BJ (cell line): ENCODE data around the gene CBLN3. TPM values are rescaled to one million over a fixed set of nuclear protein-coding genes. Genes with fewer than 3 reads are reported as not detected.
A peak's percentile ranks its signal among the peaks of the same experiment; 100 is the strongest.
"Not testable (repeated sequence)": the region's sequence is repeated elsewhere in the genome, so short reads cannot be mapped to it uniquely, and the experiment has no call there.

Source experiments
- CTCF ChIA-PET: fragments of 350-600 bp; formaldehyde crosslinking; extraction: SDS; loops from one replicate; lab custom pipeline; 2021; ENCODE audit warnings: antibody characterized with exemption, inconsistent platforms; lab: Yijun Ruan, JAX
- POLR2A ChIA-PET: fragments of 300-600 bp; sonication (Branson Sonifier 250); formaldehyde crosslinking; extraction: SDS; loops from one replicate; lab custom pipeline; 2021; ENCODE audit warnings: antibody characterized with exemption; lab: Charles Lee
- DNase-seq: peaks from one replicate; pipeline ENCODE4 v3.0.0-alpha.2; 2011; ENCODE audit warnings: low read depth
- H3K27me3 ChIP-seq: 2 replicates; pipeline ENCODE4 v1.6.0; 2011; ENCODE audit warnings: low read length; ENCODE audit not compliant: control insufficient read depth, insufficient read depth
- H3K36me3 ChIP-seq: 2 replicates; pipeline ENCODE4 v1.5.1; 2011; ENCODE audit warnings: low read length; ENCODE audit not compliant: control insufficient read depth, insufficient read depth
- H3K4me3 ChIP-seq: 2 replicates; pipeline ENCODE4 v1.5.1; 2011; ENCODE audit warnings: low read depth, mild to moderate bottlenecking, control low read depth, low read length
- CTCF ChIP-seq: IDR thresholded peaks from 2 replicates; pipeline ENCODE4 v1.5.1; 2011; ENCODE audit warnings: low read depth, mild to moderate bottlenecking, control low read depth, inconsistent platforms, low read length, moderate library complexity; ENCODE audit not compliant: insufficient read depth
- polyA plus RNA-seq: library from polyadenylated mRNA; depleted of rRNA; stranded (reverse); fragments of >200 nt; gene quantifications from 2 replicates; pipeline ENCODE4 v1.2.3, GENCODE V29; 2011

CBLN3 gene
- polyA plus RNA-seq, 1 experiment, result 8.6 TPM

- ChIA-PET POLR2A (no interaction called here), CTCF (interaction anchor here (0.7 to 1.1 kb wide), 2 partner anchors 11 to 14 kb away, joined by 3 read pairs; no protein-coding TSS in a partner anchor)
- Histone ChIP-seq H3K36me3 (no peaks in the 10 kb centered on the region), H3K4me3 (no peak overlapping the region), H3K27me3 (no peaks in the 10 kb centered on the region)
- TF ChIP-seq CTCF, result no peak
- DNase-seq, result no peak
Measured at GRCh38 chr14:24458736-24459135, 29.3 kb upstream of the CBLN3 start.

DNA sequence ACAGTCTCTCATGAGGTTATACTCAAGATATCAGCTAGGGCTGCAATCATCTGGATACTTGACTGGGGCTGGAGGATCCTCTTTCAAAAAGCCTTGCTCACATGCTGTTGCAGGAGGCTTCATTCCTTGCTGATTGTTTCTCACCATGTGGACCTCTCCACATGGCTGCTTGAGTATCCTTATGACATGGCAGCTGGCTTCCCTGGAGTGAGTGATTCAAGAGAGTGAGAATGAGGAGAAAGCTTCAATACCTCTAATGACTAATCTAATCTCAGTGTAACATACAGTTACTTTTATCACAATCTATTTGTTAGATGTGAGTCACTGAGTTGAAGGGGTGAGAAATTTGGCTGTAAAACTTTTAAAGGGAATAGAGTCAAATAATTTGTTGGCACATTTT lies 27.5 kb upstream of the CBLN3 start:
- ChIA-PET CTCF (interaction anchor here (0.8 kb wide), 1 partner anchor 25 kb away, joined by 4 read pairs; no protein-coding TSS in a partner anchor), POLR2A (no interaction called here)
- Histone ChIP-seq H3K27me3 (no peaks in the 10 kb centered on the region), H3K36me3 (no peaks in the 10 kb centered on the region), H3K4me3 (no peak overlapping the region)
- no peak for TF ChIP-seq CTCF
- no peak for DNase-seq

DNA sequence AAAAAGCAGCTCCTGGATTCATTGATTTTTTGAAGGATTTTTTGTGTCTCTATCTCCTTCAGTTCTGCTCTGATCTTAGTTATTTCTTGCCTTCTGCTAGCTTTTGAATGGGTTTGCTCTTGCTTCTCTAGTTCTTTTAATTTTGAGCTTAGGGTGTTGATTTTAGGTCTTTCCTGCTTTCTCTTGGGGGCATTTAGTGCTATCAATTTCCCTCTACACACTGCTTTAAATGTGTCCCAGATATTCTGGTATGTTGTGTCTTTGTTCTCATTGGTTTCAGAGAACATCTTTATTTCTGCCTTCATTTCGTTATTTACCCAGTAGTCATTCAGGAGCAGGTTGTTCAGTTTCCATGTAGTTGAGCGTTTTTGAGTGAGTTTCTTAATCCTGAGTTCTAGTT lies 21.4 kb upstream of the CBLN3 start:
- CTCF ChIA-PET, DNase-seq, POLR2A ChIA-PET, H3K27me3 ChIP-seq, H3K4me3 ChIP-seq, H3K36me3 ChIP-seq: not testable (repeated sequence)

DNA sequence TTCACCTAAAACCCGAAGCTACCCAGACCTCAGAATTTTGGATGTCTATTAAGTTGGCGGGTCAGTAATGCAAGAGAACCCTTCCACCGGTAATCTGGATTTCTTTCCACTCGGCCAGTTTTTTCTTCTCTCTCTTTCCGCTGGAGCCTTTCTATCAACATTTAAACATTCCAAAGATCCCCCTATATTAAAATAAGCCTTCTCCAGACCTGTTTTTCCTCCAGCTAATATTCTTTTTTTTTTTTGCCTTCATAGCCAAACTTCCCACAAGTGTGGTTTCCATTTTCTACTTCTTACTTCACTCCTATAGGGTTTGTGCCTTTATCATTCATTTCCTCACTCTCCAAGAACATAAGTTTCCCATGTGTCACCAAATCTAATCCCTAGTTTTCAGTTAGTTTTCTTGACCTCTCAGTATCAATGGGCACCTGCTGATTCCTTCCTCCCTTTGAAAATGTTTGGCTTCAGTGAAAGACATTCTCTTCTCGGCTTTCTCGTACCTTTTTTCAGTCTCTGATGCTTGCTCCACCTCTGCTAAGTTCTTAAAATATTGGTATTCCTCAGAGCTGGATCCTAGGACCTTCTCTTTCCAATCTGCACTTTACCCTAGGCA lies 13.7 kb upstream of the CBLN3 start:
- peak overlapping the region; percentile 60 for H3K4me3 ChIP-seq
- peaks cover 18% of the 10 kb centered on the region for H3K36me3 ChIP-seq
- DNase-seq, result no peak
- ChIA-PET CTCF (interaction anchor here (0.6 to 1.5 kb wide), 4 partner anchors 39 to 1142 kb away, joined by 3 to 5 read pairs (median 3); no protein-coding TSS in a partner anchor), POLR2A (no interaction called here)
- H3K27me3 ChIP-seq, result no peaks in the 10 kb centered on the region
- no peak for TF ChIP-seq CTCF

DNA sequence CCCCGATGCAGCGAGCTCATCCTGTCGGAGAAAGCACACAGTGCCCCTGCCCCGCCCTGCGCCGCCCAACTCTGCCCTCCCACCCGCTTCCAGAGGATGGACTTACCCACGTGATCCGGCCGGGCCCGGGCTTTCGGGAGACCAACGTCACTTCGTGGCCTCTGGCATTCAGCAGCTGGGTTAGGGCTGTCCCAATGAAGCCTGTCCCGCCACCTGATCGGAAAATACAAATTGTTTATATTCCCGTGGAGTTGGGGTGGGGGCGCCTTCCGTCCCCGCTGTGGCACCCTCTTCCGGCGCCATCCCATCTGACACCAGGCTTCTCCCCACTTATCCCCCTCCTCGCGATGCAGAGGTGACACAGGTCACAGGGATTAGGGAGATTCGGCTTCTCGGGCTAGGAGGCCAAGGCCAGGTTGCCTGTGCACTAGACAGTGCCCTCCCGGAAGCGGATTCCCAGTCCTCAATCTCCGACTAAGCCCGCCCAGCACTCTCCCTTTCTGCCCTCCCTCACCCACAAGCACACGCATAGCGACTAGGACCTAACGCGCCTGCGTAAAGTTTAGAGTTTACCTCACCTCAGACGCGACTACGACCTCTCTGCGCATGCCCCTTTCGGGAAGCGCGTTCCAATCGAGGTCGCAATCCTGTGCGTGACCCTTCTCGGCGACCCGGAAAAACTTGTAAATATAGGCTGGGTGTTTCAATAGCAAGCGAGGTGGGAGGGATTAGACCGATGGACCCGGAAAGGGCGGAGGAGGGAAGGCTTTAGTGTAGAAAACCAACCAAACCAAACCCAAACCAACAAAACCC lies 13.0 kb upstream of the CBLN3 start, which contains the start of gene SDR39U1:
Gene SDR39U1 (minus strand): TSS at position 537 of the 813 bp plus-strand sequence. CDS start 7 bp downstream, at position 530.
- DNase-seq, result peak; percentile 98
- ChIA-PET CTCF (interaction anchor here (0.6 to 3.6 kb wide), 13 partner anchors 9 to 1141 kb away, joined by 3 to 42 read pairs (median 4); partner anchors contain the start of genes ADCY4, CBLN3, CIDEB and IRF9), POLR2A (interaction anchor here (0.6 to 1.2 kb wide), 4 partner anchors 10 to 227 kb away, joined by 3 to 8 read pairs (median 6); partner anchors contain the start of gene MDP1)
- TF ChIP-seq CTCF, result no peak
- Histone ChIP-seq H3K27me3 (no peaks in the 10 kb centered on the region), H3K4me3 (peak within 1 kb of the TSS; percentile 60), H3K36me3 (peaks cover 22% of the 10 kb centered on the region)
